ENCODE measurements around the gene TBCA. TPM values are rescaled to one million over a fixed set of nuclear protein-coding genes. Genes with fewer than 3 reads are reported as not detected.

TBCA gene
- total and polyA plus RNA-seq, 4 donors = 122 to 248 (median 154) TPM

- no peaks in the 10 kb centered on the region for H3K4me1 ChIP-seq (ENCODE audit: control insufficient read depth in 5 of 5, insufficient read depth in 5 of 5, low read length in 5 of 5)
- H3K27me3 ChIP-seq (ENCODE audit: control insufficient read depth in 3 of 3, insufficient read depth in 3 of 3, low read length in 2 of 3) = no peaks in the 10 kb centered on the region
- H3K9me3 ChIP-seq (ENCODE audit: control insufficient read depth in 4 of 4, insufficient read depth in 3 of 4, low read length in 3 of 4) = peaks cover 0 to 3% (median 0%) of the 10 kb centered on the region in 4 donors
- H3K4me3 ChIP-seq = no peak overlapping the region
- 63 to 76% methylated on average over 1 of the region's 1 CpG for WGBS, 2 donors
- no peak for ATAC-seq (ENCODE audit: insufficient read depth, low FRiP score)
- DNase-seq = no peak
- no peaks in the 10 kb centered on the region for H3K36me3 ChIP-seq (ENCODE audit: control insufficient read depth in 4 of 4, insufficient read depth in 4 of 4, low read length in 4 of 4)
- H3K27ac ChIP-seq (ENCODE audit: low read depth in 1 of 2, low read length in 1 of 2) = no peak overlapping the region
- H3K9ac ChIP-seq (ENCODE audit: insufficient read depth in 1 of 2, low read length in 2 of 2) = no peak overlapping the region
- TF ChIP-seq, protein P1, sequence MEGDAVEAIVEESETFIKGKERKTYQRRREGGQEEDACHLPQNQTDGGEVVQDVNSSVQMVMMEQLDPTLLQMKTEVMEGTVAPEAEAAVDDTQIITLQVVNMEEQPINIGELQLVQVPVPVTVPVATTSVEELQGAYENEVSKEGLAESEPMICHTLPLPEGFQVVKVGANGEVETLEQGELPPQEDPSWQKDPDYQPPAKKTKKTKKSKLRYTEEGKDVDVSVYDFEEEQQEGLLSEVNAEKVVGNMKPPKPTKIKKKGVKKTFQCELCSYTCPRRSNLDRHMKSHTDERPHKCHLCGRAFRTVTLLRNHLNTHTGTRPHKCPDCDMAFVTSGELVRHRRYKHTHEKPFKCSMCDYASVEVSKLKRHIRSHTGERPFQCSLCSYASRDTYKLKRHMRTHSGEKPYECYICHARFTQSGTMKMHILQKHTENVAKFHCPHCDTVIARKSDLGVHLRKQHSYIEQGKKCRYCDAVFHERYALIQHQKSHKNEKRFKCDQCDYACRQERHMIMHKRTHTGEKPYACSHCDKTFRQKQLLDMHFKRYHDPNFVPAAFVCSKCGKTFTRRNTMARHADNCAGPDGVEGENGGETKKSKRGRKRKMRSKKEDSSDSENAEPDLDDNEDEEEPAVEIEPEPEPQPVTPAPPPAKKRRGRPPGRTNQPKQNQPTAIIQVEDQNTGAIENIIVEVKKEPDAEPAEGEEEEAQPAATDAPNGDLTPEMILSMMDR (IDR thresholded peaks at IDR 0.05; ENCODE audit: control extremely low read depth, extremely low read depth) = no peak
Measured at GRCh38 chr5:77797136-77797535, 21.0 kb upstream of the TBCA start.

- no peak for ATAC-seq (ENCODE audit: insufficient read depth, low FRiP score)
- DNase-seq = no peak
- no peak overlapping the region for H3K9ac ChIP-seq (ENCODE audit: insufficient read depth in 1 of 2, low read length in 2 of 2)
- H3K9me3 ChIP-seq (ENCODE audit: control insufficient read depth in 4 of 4, insufficient read depth in 3 of 4, low read length in 3 of 4) = no peaks in the 10 kb centered on the region
- H3K27me3 ChIP-seq (ENCODE audit: control insufficient read depth in 3 of 3, insufficient read depth in 3 of 3, low read length in 2 of 3) = no peaks in the 10 kb centered on the region
- 75 to 78% methylated on average over 3 of the region's 3 CpGs for WGBS, 2 donors
- TF ChIP-seq, protein P1 (IDR thresholded peaks at IDR 0.05; ENCODE audit: control extremely low read depth, extremely low read depth) = no peak
- H3K27ac ChIP-seq (ENCODE audit: low read depth in 1 of 2, low read length in 1 of 2) = no peak overlapping the region
- no peak overlapping the region for H3K4me3 ChIP-seq
- no peaks in the 10 kb centered on the region for H3K36me3 ChIP-seq (ENCODE audit: control insufficient read depth in 4 of 4, insufficient read depth in 4 of 4, low read length in 4 of 4)
- no peaks in the 10 kb centered on the region for H3K4me1 ChIP-seq (ENCODE audit: control insufficient read depth in 5 of 5, insufficient read depth in 5 of 5, low read length in 5 of 5)
Measured at GRCh38 chr5:77795846-77796245, 19.7 kb upstream of the TBCA start.

- ATAC-seq (ENCODE audit: insufficient read depth, low FRiP score) (no peak), DNase-seq (no peak)
- WGBS, 2 donors = 71 to 85% methylated on average over 2 of the region's 2 CpGs
- no peaks in the 10 kb centered on the region for H3K27me3 ChIP-seq (ENCODE audit: control insufficient read depth in 3 of 3, insufficient read depth in 3 of 3, low read length in 2 of 3)
- H3K9ac ChIP-seq (ENCODE audit: insufficient read depth in 1 of 2, low read length in 2 of 2) = no peak overlapping the region
- H3K4me3 ChIP-seq = no peak overlapping the region
- TF ChIP-seq, protein P1 (IDR thresholded peaks at IDR 0.05; ENCODE audit: control extremely low read depth, extremely low read depth) = no peak
- no peaks in the 10 kb centered on the region for H3K9me3 ChIP-seq (ENCODE audit: control insufficient read depth in 4 of 4, insufficient read depth in 3 of 4, low read length in 3 of 4)
- no peaks in the 10 kb centered on the region for H3K36me3 ChIP-seq (ENCODE audit: control insufficient read depth in 4 of 4, insufficient read depth in 4 of 4, low read length in 4 of 4)
- H3K27ac ChIP-seq (ENCODE audit: low read depth in 1 of 2, low read length in 1 of 2) = no peak overlapping the region
- H3K4me1 ChIP-seq (ENCODE audit: control insufficient read depth in 5 of 5, insufficient read depth in 5 of 5, low read length in 5 of 5) = no peaks in the 10 kb centered on the region
Measured at GRCh38 chr5:77795268-77795667, 19.1 kb upstream of the TBCA start.

DNA sequence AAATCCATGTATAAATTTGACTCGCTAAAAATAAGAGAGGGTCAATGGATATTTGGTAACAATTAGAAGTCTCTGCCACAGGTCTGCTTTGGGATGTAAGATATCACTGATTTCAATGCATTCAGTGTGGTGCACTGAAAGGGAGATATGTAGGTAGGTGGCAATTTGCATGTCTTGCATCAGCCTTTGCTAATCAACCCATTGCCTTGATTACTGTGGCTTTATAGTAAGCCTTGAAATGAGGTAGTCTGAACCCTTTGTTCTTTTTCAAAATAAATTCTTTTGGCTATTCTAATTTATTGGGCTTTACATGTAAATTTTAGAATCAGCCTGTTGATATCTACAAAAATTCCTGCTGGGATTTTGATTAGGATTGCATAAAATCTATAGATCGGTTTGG lies 15.8 kb upstream of the TBCA start:
- Histone ChIP-seq H3K27ac (ENCODE audit: low read depth in 1 of 2, low read length in 1 of 2) (no peak overlapping the region), H3K27me3 (ENCODE audit: control insufficient read depth in 3 of 3, insufficient read depth in 3 of 3, low read length in 2 of 3) (peaks cover 0 to 2% (median 0%) of the 10 kb centered on the region in 3 donors), H3K4me1 (ENCODE audit: control insufficient read depth in 5 of 5, insufficient read depth in 5 of 5, low read length in 5 of 5) (no peaks in the 10 kb centered on the region), H3K36me3 (ENCODE audit: control insufficient read depth in 4 of 4, insufficient read depth in 4 of 4, low read length in 4 of 4) (no peaks in the 10 kb centered on the region), H3K9me3 (ENCODE audit: control insufficient read depth in 4 of 4, insufficient read depth in 3 of 4, low read length in 3 of 4) (no peaks in the 10 kb centered on the region), H3K9ac (ENCODE audit: insufficient read depth in 1 of 2, low read length in 2 of 2) (no peak overlapping the region), H3K4me3 (no peak overlapping the region)
- 94 to 95% methylated on average over 2 of the region's 2 CpGs for WGBS, 2 donors
- TF ChIP-seq, protein P1 (IDR thresholded peaks at IDR 0.05; ENCODE audit: control extremely low read depth, extremely low read depth) = no peak
- no peak for ATAC-seq (ENCODE audit: insufficient read depth, low FRiP score)
- no peak for DNase-seq

All from lung (tissue), 12 donors.